HepG2 (cell line): ENCODE data around the gene MGAT5. TPM values are rescaled to one million over a fixed set of nuclear protein-coding genes. Genes with fewer than 3 reads are reported as not detected.
A peak's percentile ranks its signal among the peaks of the same experiment; 100 is the strongest.

ENCODE experiments used
- ATF1 ChIP-seq: IDR thresholded peaks from 2 replicates; pipeline ENCODE4 v1.6.1; 2016; ENCODE audit warnings: mild to moderate bottlenecking, control low read depth
- CHD4 ChIP-seq: fragments of 200-600 bp; sonication (generic); IDR thresholded peaks from 2 replicates; pipeline ENCODE4 v1.7.0; 2017; ENCODE audit warnings: mild to moderate bottlenecking, low read length, borderline replicate concordance
- ELF3 ChIP-seq: IDR thresholded peaks from 2 replicates; pipeline ENCODE4 v1.6.1; 2016; ENCODE audit warnings: missing genetic modification reagents, missing compliant biosample characterization
- KDM4B ChIP-seq: sonication (generic); formaldehyde crosslinking; IDR thresholded peaks from 2 replicates; pipeline ENCODE4 v1.4.0; 2020; ENCODE audit warnings: missing genetic modification reagents
- KMT2B ChIP-seq: IDR thresholded peaks from 2 replicates; pipeline ENCODE4 v1.6.1; 2016; ENCODE audit warnings: missing genetic modification reagents, missing compliant biosample characterization
- MBNL3 ChIP-seq: fragments of 250-450 bp; sonication (Bioruptor Pico); conservative IDR thresholded peaks from 2 replicates; pipeline ENCODE4 v1.8.0; 2022; ENCODE audit warnings: mild to moderate bottlenecking, inconsistent platforms
- NFAT5 ChIP-seq: sonication (generic); formaldehyde crosslinking; IDR thresholded peaks from 2 replicates; pipeline ENCODE4 v1.4.0; 2020; ENCODE audit warnings: missing genetic modification reagents
- RERE ChIP-seq: IDR thresholded peaks from 2 replicates; pipeline ENCODE4 v1.6.1; 2016; ENCODE audit warnings: low read depth, missing genetic modification reagents, missing compliant biosample characterization
- STAT5B ChIP-seq: sonication (generic); formaldehyde crosslinking; IDR thresholded peaks from 2 replicates; pipeline ENCODE4 v1.4.0; 2020; ENCODE audit warnings: missing genetic modification reagents
- THYN1 ChIP-seq: sonication (generic); formaldehyde crosslinking; IDR thresholded peaks from 2 replicates; pipeline ENCODE4 v1.8.1; 2023; ENCODE audit warnings: low read depth, mild to moderate bottlenecking, moderate library complexity, missing genetic modification reagents, borderline replicate concordance
- ZNF136 ChIP-seq: sonication (generic); formaldehyde crosslinking; IDR thresholded peaks from 2 replicates; pipeline ENCODE4 v1.8.1; 2022; ENCODE audit warnings: low read depth, mild to moderate bottlenecking, moderate library complexity, missing genetic modification reagents
- ZNF205 ChIP-seq: IDR thresholded peaks from 2 replicates; pipeline ENCODE4 v1.6.1; 2018; ENCODE audit warnings: missing biosample characterization, missing genetic modification reagents
- ZNF24 ChIP-seq: fragments of 450-650 bp; IDR thresholded peaks from 2 replicates; pipeline ENCODE4 v1.6.1; 2017; ENCODE audit warnings: antibody characterized with exemption, mild to moderate bottlenecking
- ZNF282 ChIP-seq: fragments of 450-650 bp; IDR thresholded peaks from 2 replicates; pipeline ENCODE4 v1.6.1; 2018; ENCODE audit not compliant: partially characterized antibody
- polyA plus RNA-seq, 8 experiments: library from polyadenylated mRNA; depleted of rRNA in 3 of 8; stranded (reverse) in 7 of 8; unstranded in 1 of 8; fragments of >200 nt; fragmentation: Illumina TruSeq in 4 of 8; extraction: Trizol in 4 of 8; gene quantifications; 2 replicates each; pipeline versions ENCODE4 v1.2.1 to v1.2.3, GENCODE V29; 2011 to 2016; ENCODE audit warnings: low read depth in 4 of 8, missing spikeins in 1 of 8, mixed read lengths in 1 of 8; ENCODE audit not compliant: insufficient read depth in 1 of 8
- total RNA-seq, 5 experiments: library from RNA; depleted of rRNA; stranded (reverse); fragments of >200 nt; fragmentation: Illumina TruSeq; extraction: Trizol; gene quantifications; 2 replicates each; pipeline ENCODE4 v1.2.3, GENCODE V29; 2016; ENCODE audit warnings: low read depth in 1 of 5
- TF ChIP-seq, protein P1 (sequence below): sonication (generic); formaldehyde crosslinking; IDR thresholded peaks from 2 replicates; pipeline ENCODE4 v1.8.0; 2022; ENCODE audit warnings: missing genetic modification reagents, mild to moderate bottlenecking, borderline replicate concordance
- TF ChIP-seq, protein P2 (sequence below): sonication (generic); formaldehyde crosslinking; IDR thresholded peaks from 2 replicates; pipeline ENCODE4 v1.5.1; 2020; ENCODE audit warnings: mild to moderate bottlenecking, moderate library complexity, missing genetic modification reagents

The MGAT5 gene
- total and polyA plus RNA-seq, 2 of the 13 experiments (the other 11 are each of a cell fraction or from before 2014, with no cell fraction given): 33.1 to 60.2 TPM

- TF ChIP-seq RERE (CRISPR knock-in tag) (peak; percentile 86), ZNF282 (no peak), KDM4B (CRISPR knock-in tag) (no peak), NFAT5 (CRISPR knock-in tag) (no peak), ZNF205 (CRISPR knock-in tag) (peak; percentile 87), STAT5B (CRISPR knock-in tag) (0 out of 2 replicates have a peak, but pooled peaks have one; percentile 44), ZNF136 (CRISPR knock-in tag) (no peak), ELF3 (peak; percentile 91), ZNF24 (no peak), KMT2B (CRISPR knock-in tag) (peak; percentile 53; the same call in 1 of the 2 replicates), CHD4 (peak; percentile 82; the same call in 1 of the 2 replicates), THYN1 (CRISPR knock-in tag) (peak; percentile 21; the same call in 1 of the 2 replicates), MBNL3 (no peak), ATF1 (peak; percentile 70)
- TF ChIP-seq, protein P1, sequence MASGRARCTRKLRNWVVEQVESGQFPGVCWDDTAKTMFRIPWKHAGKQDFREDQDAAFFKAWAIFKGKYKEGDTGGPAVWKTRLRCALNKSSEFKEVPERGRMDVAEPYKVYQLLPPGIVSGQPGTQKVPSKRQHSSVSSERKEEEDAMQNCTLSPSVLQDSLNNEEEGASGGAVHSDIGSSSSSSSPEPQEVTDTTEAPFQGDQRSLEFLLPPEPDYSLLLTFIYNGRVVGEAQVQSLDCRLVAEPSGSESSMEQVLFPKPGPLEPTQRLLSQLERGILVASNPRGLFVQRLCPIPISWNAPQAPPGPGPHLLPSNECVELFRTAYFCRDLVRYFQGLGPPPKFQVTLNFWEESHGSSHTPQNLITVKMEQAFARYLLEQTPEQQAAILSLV (CRISPR knock-in tag): peak; percentile 90; the same call in 1 of the 2 replicates
- TF ChIP-seq, protein P2, sequence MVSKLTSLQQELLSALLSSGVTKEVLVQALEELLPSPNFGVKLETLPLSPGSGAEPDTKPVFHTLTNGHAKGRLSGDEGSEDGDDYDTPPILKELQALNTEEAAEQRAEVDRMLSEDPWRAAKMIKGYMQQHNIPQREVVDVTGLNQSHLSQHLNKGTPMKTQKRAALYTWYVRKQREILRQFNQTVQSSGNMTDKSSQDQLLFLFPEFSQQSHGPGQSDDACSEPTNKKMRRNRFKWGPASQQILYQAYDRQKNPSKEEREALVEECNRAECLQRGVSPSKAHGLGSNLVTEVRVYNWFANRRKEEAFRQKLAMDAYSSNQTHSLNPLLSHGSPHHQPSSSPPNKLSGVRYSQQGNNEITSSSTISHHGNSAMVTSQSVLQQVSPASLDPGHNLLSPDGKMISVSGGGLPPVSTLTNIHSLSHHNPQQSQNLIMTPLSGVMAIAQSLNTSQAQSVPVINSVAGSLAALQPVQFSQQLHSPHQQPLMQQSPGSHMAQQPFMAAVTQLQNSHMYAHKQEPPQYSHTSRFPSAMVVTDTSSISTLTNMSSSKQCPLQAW: peak; percentile 91
Observed at GRCh38 chr2:134411828-134412638, 158.2 kb downstream of the MGAT5 start (continued).
